ENCODE measurements around the gene ZNF106. TPM values are rescaled to one million over a fixed set of nuclear protein-coding genes. Genes with fewer than 3 reads are reported as not detected.

ZNF106 gene
- total RNA-seq, 1 experiment from 2014 or later: 64.3 TPM

- intact Hi-C loops (cut with micrococcal nuclease; ENCODE audit: unreplicated experiment) (no loop called here), in situ Hi-C loops (cut with HindIII; ENCODE audit: low pct_unique_long_range_greater_than_20kb, low sequenced_read_pairs) (no loop called here)
- no peaks in the 10 kb centered on the region for H3K27me3 ChIP-seq (ENCODE audit: control insufficient read depth, insufficient read depth, low read length)
- H3K4me1 ChIP-seq (ENCODE audit: control insufficient read depth, insufficient read depth, low read length): no peaks in the 10 kb centered on the region
- TF ChIP-seq REST (IDR thresholded peaks at IDR 0.05; ENCODE audit: insufficient read depth in 1 of 2, low read depth in 2 of 2, low read length in 1 of 2) (no peak), SIN3A (IDR thresholded peaks at IDR 0.05; ENCODE audit: borderline replicate concordance, insufficient read depth, low read depth, low read length) (no peak), TCF7L2 (IDR thresholded peaks at IDR 0.05; ENCODE audit: low read depth, low read length) (no peak), POLR2AphosphoS5 (IDR thresholded peaks at IDR 0.05; ENCODE audit: low read depth, low read length) (no peak), CTCF (IDR thresholded peaks at IDR 0.05) (no peak)
- ATAC-seq (no peak), DNase-seq (ENCODE audit: low read depth, low spot score) (no peak)
- H3K9me3 ChIP-seq (ENCODE audit: control insufficient read depth, insufficient read depth, low read depth, low read length): no peaks in the 10 kb centered on the region
- no peaks in the 10 kb centered on the region for H3K36me3 ChIP-seq (ENCODE audit: control insufficient read depth, insufficient read depth, low read length)
- H3K4me3 ChIP-seq (ENCODE audit: low read depth in 2 of 2, low read length in 2 of 2): no peak overlapping the region
- ChIA-PET CTCF (no interaction called here), POLR2A (no interaction called here)
- H3K27ac ChIP-seq (ENCODE audit: low read length): no peak overlapping the region
- BruUV-seq (replicated peaks): no TSS peak
Measured at GRCh38 chr15:42447599-42447998, 43.3 kb downstream of the ZNF106 start.

- in situ Hi-C loops (cut with HindIII; ENCODE audit: low pct_unique_long_range_greater_than_20kb, low sequenced_read_pairs): no loop called here
- POLR2A ChIA-PET: no interaction called here
Measured at GRCh38 chr15:42445551-42445950, 45.4 kb downstream of the ZNF106 start.

More at GRCh38 chr15:42445551-42445950, 45.4 kb downstream of the ZNF106 start:
- intact Hi-C loops (cut with micrococcal nuclease; ENCODE audit: unreplicated experiment): no loop called here
- no peaks in the 10 kb centered on the region for H3K9me3 ChIP-seq (ENCODE audit: control insufficient read depth, insufficient read depth, low read depth, low read length)
- no peaks in the 10 kb centered on the region for H3K4me1 ChIP-seq (ENCODE audit: control insufficient read depth, insufficient read depth, low read length)
- TF ChIP-seq REST (IDR thresholded peaks at IDR 0.05; ENCODE audit: insufficient read depth in 1 of 2, low read depth in 2 of 2, low read length in 1 of 2) (no peak), SIN3A (IDR thresholded peaks at IDR 0.05; ENCODE audit: borderline replicate concordance, insufficient read depth, low read depth, low read length) (no peak), TCF7L2 (IDR thresholded peaks at IDR 0.05; ENCODE audit: low read depth, low read length) (no peak), POLR2AphosphoS5 (IDR thresholded peaks at IDR 0.05; ENCODE audit: low read depth, low read length) (no peak), CTCF (IDR thresholded peaks at IDR 0.05) (no peak)
- no TSS peak for BruUV-seq (replicated peaks)
- no peaks in the 10 kb centered on the region for H3K27me3 ChIP-seq (ENCODE audit: control insufficient read depth, insufficient read depth, low read length)
- no peak for DNase-seq (ENCODE audit: low read depth, low spot score)
- no peak overlapping the region for H3K4me3 ChIP-seq (ENCODE audit: low read depth in 2 of 2, low read length in 2 of 2)
- CTCF ChIA-PET: no interaction called here
- no peak for ATAC-seq
- H3K36me3 ChIP-seq (ENCODE audit: control insufficient read depth, insufficient read depth, low read length): peaks cover 5% of the 10 kb centered on the region; the same call in 1 of the 2 replicates
- no peak overlapping the region for H3K27ac ChIP-seq (ENCODE audit: low read length)
